Stimulated activated CD4-positive, alpha-beta T cell treated with anti-CD3 and anti-CD28 coated beads, Interleukin-1b, Interleukin-23, amount 100 ng/mL, for 4 hours (primary cell): ENCODE data around the gene ARID1B.
A peak's percentile ranks its signal among the peaks of the same experiment; 100 is the strongest.

Experiments
- DNase-seq, 2 donors: peaks; one replicate each; pipeline ENCODE4 v3.0.0-alpha.2; 2020; ENCODE audit warnings: low read depth in 2 of 2

The ARID1B gene

GRCh38 chr6:157182503-157183264 is 405.5 kb downstream of the ARID1B start:
- DNase-seq: no peak

DNA sequence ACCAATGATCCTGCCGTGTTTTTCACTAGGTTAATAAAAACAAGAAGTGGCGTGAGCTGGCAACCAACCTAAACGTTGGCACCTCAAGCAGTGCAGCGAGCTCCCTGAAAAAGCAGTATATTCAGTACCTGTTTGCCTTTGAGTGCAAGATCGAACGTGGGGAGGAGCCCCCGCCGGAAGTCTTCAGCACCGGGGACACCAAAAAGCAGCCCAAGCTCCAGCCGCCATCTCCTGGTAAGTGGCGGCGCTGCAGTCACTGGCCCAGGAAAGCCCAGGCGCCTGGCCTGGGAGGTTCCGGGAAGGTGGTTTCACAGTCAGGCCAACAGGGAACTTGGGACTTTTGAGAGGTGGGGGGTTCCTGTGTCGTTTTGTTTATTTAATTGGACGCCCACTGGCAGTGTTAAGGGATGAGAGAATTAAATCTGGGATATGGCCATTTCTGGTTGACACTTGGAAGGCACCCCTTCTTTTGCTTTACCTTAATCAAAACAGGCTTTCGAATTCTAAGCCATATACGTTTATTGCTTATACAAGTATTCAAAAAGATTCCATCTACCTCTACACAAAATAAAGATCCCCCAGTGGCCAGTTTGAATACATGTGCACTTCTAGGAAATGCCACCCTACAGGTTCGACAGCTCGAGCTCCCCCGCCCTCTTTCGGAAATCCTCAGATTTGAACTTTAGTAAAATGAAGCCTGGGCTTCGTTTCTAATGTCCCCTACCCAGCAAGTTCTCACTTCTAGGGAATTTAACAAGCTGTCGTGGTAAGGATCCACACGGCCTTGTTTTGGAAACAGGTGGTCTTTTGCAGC is 407.2 kb downstream of the ARID1B start:
- DNase-seq: peak; percentile 46 to 50

DNA sequence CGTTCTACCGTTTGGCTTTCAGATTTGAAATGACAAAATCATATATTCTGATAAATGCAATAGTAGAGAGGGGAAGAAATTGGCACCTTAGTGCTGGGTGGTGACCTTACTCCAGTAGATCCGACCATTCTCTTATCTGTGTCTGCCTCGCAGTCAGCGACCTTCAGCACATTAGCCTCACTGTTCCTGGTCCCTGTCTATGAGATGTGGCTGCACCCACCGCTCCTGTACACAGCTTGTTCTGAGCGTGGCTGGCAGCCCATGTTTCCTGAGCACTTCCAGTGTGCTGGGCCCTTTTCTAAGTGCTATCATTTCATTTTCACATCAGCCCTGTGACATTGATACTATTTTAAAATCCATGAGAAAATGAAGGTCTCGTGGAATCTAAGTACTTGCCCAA is 408.0 kb downstream of the ARID1B start:
- no peak for DNase-seq

- no peak for DNase-seq
Observed at GRCh38 chr6:157185986-157186385, 408.8 kb downstream of the ARID1B start.

- no peak for DNase-seq
Observed at GRCh38 chr6:157186785-157187181, 409.6 kb downstream of the ARID1B start.

DNA sequence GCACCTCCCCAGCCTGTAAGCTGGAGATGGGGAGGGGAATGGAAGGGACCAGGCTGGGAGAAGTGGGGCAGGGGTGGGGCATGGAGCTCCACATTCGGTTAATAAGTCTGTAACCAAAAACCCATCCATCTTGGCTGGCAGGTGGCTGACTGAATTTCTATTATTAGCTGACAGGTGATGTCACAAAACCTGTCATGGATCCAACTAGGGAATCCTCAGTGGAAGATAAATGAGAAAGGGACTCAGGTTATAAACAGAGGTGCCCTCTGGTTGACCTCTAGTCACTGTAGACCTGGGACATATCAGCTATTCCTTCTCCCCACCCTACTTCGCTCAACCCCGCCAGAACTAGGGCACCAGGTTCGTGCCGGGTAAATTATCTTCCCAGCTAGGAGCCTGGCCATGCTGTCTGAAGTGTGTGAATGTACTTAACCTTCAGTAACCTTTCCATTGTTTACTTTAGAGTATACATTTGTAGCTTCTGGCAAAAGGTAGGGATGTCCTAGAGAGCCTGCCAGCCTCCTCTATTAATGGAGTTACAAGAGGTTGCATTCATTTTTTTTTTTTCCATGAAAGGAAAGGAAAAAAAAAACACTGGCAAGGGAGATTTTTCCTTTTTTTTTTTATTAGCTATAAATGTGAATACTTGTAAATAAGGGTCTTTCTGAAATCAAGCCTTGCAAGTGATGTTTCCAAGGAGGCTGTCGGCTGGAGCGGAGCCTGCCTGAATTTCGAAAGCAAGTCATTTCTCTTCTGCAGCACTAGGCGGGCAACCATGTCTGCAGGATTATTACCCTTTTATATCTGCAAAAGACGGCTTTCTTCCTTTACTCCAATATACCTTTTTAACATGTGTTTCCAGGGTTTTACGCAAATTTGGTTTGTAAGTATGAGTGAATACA is 410.3 kb downstream of the ARID1B start:
- no peak for DNase-seq

GRCh38 chr6:157188213-157188612 is 411.0 kb downstream of the ARID1B start:
- DNase-seq: no peak

- DNase-seq: no peak
Observed at GRCh38 chr6:157193443-157193996, 416.3 kb downstream of the ARID1B start.

GRCh38 chr6:157194110-157194509 is 416.9 kb downstream of the ARID1B start:
- no peak for DNase-seq

- DNase-seq: no peak
Observed at GRCh38 chr6:157194643-157195042, 417.5 kb downstream of the ARID1B start.

GRCh38 chr6:157196391-157196790 is 419.2 kb downstream of the ARID1B start:
- DNase-seq: no peak

DNA sequence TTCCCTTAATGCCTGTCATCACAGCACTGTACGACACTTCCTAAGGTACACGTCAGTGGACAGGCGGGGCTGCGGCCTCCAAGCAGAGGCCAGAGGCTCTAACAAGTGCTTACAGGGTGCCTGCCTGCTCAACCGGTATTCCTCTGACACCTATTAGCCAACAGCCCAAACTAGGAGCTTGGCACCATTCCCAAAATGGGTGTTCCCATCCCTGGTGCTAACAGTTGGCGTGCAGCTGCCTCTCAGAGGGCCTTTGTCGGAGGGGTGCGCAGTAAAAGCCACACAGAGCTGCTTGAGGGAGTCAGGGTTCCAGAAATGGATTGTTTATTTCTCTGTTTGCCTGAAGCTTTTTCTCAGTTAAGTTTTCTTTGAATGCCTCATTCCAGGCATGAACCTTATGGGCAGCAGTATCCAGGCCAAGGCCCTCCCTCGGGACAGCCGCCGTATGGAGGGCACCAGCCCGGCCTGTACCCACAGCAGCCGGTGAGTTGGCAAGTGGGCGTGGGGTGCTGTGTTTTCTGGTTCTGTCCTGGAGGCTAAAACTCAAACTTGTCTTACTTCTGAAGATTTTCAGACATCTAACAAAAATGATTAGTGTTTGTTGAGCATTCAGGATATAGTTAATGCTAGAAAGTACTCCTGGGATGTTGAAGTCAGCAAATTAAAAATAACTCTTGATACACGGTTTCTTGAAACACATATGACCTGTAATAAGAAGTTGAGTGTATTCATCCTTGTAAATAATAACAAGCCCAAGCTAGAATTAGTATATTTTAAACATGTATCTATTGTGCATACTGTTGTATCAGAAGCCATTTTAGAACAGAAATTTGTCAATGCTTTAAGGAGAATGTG is 421.5 kb downstream of the ARID1B start:
- no peak for DNase-seq

GRCh38 chr6:157200117-157200516 is 422.9 kb downstream of the ARID1B start:
- DNase-seq: no peak

DNA sequence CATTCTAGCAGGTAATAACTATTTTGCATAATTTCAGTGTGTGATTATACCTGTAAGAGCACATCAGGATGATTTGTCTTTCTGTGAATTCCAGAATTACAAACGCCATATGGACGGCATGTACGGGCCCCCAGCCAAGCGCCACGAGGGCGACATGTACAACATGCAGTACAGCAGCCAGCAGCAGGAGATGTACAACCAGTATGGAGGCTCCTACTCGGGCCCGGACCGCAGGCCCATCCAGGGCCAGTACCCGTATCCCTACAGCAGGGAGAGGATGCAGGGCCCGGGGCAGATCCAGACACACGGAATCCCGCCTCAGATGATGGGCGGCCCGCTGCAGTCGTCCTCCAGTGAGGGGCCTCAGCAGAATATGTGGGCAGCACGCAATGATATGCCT is 423.4 kb downstream of the ARID1B start:
- DNase-seq: no peak

GRCh38 chr6:157201083-157201482 is 423.9 kb downstream of the ARID1B start:
- DNase-seq: no peak

- no peak for DNase-seq
Observed at GRCh38 chr6:157203312-157203744, 426.1 kb downstream of the ARID1B start.

DNA sequence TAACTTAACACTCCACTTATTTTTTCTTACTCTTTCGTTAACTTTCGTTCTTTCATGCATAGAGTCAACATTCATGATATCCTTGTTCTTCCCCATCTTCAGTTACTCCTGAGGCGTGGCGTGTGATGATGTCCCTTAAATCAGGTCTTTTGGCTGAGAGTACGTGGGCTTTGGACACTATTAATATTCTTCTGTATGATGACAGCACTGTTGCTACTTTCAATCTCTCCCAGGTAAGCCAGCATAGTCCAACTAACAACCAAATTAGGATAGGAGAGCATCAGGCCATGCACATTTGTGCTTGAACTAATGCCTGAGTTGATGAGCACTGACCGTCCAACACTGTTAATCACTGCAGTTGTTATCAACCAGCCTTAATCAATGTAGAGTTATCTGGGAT is 426.6 kb downstream of the ARID1B start:
- no peak for DNase-seq

DNA sequence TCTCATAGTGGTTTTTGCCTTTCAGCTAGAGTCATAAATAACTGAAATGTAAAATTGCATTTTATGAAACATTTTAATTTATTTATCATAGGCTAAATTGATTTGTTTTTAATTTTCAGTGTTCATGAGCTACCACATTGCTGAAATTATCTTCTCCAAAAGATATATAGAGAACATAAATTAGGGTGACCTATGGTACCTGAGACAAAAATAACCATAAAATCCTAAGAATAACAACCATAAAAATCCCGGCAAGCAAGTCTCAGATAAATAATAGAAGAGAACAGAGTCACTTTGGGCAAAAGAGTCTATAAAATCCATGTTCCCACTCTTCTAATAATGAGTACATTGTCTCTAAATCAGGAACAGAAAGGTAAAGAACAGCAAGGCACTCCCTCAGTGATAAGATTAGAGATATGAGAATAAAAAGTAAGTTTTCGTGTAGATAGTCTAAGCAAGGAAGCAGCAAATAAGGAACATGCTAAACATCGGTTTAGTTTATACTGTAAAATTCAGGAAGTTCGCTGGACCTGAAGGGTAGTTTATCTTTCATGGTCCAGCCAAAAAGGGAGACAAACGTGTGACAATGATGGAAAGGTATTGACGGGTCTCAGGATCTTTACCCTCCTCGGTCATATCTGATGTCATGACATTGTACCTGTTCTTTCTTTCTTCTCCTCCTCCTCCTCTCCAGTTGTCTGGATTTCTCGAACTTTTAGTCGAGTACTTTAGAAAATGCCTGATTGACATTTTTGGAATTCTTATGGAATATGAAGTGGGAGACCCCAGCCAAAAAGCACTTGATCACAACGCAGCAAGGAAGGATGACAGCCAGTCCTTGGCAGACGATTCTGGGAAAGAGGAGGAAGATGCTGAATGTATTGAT is 428.5 kb downstream of the ARID1B start:
- DNase-seq: no peak

DNA sequence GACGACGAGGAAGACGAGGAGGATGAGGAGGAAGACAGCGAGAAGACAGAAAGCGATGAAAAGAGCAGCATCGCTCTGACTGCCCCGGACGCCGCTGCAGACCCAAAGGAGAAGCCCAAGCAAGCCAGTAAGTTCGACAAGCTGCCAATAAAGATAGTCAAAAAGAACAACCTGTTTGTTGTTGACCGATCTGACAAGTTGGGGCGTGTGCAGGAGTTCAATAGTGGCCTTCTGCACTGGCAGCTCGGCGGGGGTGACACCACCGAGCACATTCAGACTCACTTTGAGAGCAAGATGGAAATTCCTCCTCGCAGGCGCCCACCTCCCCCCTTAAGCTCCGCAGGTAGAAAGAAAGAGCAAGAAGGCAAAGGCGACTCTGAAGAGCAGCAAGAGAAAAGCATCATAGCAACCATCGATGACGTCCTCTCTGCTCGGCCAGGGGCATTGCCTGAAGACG is 429.2 kb downstream of the ARID1B start:
- no peak for DNase-seq
